Fibroblast of skin of abdomen (primary cell): ENCODE data around the gene SAE1.
A peak's percentile ranks its signal among the peaks of the same experiment; 100 is the strongest.

Source experiments
- DNase-seq: peaks from one replicate; pipeline ENCODE4 v3.0.0-alpha.2; 2013

The SAE1 gene

GRCh38 chr19:47130120-47130588 is 481 bp upstream of the SAE1 start:
- no peak for DNase-seq

DNA sequence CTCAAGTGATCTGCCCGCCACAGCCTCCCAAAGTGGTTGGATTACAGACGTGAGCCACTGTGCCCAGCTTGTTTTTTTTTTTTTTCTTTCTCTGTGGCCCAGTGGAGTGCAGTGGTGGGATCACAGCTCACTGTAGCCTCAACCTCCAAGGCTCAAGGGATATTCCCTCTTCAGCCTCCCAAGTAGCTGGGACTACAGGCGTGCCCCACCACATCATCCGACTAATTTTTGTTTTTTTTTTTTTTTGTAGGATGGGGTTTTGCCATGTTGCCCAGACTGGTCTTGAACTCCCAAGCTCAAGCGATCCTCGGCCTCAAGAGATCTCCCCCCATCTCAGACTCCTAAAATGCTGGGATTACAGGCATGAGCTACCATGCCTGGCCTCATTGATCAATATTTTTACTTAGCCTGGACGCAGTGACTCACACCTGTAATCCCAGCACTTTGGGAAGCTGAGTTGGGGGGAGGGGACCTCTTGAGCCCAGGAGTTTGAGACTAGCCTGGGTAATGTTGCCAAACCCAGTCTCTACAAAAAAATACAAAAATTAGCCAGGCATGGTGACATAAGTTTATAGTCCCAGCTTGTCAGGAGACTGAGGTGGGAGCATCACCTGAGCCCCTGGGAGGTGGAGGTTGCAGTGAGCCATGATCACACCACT is 1.7 kb downstream of the SAE1 start:
- DNase-seq = no peak

DNA sequence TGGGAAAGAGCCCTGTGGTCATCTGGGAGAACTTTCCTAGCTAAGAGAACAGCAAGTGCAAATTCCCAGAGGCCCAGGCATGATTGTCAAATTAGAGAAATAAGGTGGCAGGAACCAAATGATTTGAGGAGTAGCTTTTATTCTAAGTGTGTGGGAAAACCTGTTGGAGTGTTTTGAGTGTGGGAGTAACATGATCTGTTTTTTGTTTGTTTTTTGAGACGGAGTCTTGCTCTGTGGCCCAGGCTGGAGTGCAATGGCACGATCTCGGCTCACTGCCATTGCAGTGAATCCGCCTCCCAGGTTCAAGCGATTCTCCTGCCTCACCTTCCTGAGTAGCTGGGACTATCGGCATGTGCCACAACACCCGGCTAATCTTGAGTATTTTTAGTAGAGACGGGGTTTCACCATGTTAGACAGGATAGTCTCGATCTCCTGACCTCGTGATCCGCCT is 2.4 kb downstream of the SAE1 start:
- DNase-seq = no peak

- no peak for DNase-seq
Observed at GRCh38 chr19:47134545-47134944, 3.9 kb downstream of the SAE1 start.

DNA sequence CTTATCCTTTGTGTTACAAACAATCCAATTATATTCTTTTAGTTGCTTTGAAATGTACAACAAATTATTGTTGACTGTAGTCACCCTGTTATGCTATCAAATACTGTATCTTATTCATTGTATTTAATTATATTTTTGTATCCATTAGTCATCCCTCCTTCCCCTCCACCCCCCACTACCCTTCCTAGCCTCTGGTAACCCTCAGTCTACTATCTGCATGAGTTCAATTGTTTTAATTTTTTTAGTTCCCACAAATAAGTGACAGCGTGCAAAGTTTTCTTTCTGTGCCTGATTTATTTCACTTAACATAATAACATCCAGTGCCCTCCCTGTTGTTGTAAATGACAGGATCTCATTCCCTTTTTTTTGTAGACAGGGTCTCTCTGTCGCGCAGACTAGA is 4.5 kb downstream of the SAE1 start:
- DNase-seq = no peak

DNA sequence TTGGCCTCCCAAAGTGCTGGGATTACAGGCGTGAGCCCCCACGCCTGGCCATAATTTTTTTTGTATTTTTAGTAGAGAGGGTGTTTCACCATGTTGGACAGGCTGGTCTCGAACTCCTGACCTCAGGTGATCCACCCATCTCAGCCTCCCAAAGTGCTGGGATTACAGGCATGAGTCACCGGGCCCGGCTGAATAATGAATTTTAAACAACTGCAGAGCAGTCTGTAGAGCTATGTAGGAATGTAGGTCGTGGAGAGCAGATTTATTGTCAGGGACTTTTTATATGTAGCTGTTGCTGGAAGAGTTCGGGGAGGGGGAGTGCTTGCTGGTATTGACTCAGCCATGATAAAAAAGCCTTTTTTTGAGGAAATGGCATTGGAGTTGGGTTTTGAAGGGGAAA is 10.6 kb downstream of the SAE1 start:
- peak; percentile 92 for DNase-seq

- DNase-seq = no peak
Observed at GRCh38 chr19:47141695-47142094, 11.1 kb downstream of the SAE1 start.

GRCh38 chr19:47142779-47143178 is 12.1 kb downstream of the SAE1 start:
- DNase-seq = peak; percentile 24

DNA sequence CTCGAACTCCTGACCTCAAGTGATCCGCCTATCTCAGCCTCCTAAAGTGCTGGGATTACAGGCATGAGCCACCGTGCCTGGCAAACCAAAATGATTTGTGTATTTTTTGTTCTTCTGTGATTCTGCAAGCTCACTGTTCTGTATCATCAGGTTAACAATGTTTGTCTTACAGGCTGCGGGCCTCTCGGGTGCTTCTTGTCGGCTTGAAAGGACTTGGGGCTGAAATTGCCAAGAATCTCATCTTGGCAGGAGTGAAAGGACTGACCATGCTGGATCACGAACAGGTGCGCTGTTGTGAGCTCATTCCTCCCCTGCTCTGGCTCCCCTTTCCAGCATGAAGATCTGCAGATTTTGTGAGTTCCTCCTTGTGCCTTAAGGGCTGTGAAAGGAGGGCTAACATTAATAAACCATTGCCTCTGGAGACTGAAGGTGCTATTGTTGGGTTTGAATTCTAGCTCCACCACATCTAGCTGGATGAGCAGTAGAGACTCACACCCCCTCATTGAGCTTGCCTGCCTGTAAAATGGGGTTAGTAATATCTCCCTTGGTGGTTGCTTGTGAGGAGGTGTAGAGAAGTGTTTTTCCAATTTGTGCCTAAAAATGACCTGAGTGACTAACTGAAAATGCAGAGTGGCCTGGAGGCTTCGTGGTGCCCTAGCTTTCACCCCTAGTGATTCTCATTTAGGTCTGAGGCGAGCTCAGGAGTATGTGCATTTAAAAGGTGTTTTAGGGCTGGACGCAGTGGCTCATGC is 12.9 kb downstream of the SAE1 start:
- no peak for DNase-seq

GRCh38 chr19:47144630-47145029 is 14.0 kb downstream of the SAE1 start:
- DNase-seq = no peak

GRCh38 chr19:47145639-47146486 is 15.2 kb downstream of the SAE1 start:
- DNase-seq = no peak

GRCh38 chr19:47146920-47147319 is 16.3 kb downstream of the SAE1 start:
- no peak for DNase-seq

DNA sequence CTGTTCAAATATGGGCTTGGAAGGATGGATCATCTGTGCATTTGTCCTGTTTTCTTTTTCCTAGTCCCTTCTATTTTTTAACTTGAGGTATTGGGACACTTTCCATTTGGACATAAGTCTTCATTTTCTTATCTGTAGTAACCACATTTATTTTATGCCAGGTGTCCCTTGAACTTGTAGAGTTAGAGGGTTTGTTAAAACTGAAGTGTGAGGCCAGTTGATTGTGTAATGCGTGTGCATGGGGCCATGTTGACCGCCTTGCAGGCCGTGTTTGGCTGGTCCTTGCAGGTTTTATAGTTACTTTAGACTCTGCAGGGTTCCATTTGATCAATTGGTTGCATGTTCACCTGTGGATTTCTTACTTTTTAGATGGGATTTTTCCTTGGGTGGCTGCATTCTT is 21.0 kb downstream of the SAE1 start:
- no peak for DNase-seq

DNA sequence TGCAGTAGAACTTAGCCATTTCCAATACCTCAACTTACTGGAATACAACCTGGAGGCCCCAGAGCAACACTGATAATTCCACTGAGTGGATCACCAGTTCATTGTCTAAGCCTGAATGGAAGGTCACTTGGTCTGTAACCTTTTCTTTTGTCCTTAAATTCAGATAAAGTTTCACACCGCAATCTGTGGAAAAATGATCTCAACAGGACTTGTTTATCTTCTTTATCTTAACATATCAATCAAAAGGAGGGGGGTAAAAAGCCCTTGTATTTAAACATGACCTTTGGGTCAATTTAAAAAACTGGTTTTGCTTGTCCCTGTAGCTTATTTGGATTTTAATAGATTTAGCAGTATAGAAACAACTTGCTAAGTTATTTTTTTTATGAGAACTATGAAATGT is 21.6 kb downstream of the SAE1 start:
- DNase-seq = no peak

GRCh38 chr19:47152632-47153031 is 22.0 kb downstream of the SAE1 start:
- no peak for DNase-seq

DNA sequence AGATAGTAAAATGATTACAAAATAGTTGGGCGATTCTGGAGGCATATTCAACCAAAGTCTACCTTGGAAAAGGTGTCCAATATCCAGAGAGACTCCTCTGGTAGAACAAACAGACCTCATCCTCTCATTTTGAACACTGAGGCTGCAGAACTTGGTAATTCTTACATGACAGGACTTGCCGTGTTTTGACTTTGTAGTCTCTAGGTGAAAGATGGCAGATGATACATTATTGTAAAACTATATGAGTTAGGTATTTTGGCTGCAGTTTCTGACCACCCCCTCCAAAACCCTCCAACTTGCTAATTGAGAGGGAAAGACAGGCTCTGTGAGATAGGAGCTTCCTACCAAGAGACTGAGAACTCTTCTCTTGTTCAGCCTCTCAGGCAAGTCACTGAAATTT is 22.6 kb downstream of the SAE1 start:
- DNase-seq = no peak

DNA sequence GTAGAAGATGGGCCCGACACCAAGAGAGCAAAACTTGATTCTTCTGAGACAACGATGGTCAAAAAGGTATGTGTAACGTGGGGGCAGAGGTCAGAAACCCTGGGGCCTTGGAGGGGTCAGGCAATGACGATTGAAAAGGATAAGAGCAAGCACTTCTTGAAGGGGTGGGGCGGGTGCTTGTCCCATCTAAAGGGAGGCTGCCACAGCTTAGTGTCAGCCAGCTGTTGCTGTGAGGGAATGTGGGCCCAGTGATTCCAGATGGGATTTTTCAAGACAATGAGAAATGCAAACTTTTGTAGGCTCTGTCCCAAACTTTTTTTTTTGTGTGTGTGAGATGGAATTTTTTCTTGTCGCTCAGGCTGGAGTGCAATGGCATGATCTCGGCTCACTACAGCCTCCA is 24.5 kb downstream of the SAE1 start:
- DNase-seq = peak; percentile 19

DNA sequence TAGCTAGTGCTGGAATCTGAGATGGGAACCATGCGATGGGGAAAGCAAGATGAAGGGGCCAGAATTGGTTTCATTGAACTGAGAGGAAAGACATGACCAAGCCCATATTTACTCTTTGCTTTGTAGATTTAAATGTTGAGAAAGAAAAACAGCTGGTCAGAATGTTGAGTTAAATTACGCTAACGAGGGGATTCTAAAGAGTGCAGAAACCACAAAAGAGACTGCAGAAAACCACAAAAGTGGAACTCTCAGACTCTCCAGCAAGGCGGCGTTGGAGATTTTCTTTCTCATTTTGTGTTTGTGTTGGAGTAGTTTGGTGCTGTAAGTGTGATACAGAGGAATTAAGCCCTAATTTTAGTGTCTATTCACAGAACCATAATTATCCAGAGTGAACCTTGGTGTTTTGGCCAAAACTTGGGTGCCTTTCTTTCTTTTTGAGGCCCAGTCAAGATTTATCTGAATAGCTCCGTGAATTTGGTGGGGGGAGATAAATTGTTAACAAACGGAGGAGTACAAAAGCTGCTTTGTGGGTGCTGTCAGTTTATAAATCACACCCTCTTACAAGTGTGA is 26.3 kb downstream of the SAE1 start:
- peak; percentile 69 for DNase-seq

- peak; percentile 79 for DNase-seq
Observed at GRCh38 chr19:47157431-47158321, 27.0 kb downstream of the SAE1 start.

- DNase-seq = no peak
Observed at GRCh38 chr19:47158367-47158791, 27.7 kb downstream of the SAE1 start.

DNA sequence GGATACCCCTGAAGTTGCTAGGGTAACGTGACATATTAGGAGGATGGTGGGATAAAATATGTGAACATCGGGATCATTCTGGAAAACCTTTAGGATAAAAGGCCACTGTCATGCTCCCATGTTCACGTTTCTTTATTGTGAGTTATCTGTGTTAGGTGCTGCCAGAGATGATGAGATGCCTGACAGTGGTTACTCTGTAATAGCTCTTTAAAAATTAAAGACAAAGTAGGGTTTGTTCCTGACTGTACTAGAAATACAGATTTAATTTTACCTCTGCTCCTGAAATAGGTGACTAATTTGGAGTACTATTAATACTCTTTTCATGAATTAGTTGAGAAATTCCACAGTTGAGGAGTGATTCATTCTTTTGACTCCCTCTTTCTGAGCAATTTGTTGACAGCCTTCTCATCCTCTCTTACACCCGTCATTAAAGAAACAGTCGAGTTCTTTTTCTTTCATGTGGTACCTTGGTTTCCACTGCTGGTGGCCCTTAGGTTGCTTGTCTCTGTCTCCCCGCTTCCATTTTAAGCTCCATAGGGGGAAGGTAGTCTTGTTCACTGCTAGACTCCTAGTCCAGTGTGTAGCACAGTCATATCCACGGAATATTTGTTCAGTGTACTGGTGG is 28.4 kb downstream of the SAE1 start:
- DNase-seq = peak; percentile 60
